Cardiac fibroblast (primary cell): Measurements from ENCODE around the gene SESTD1.
"Not testable (repeated sequence)": the region's sequence is repeated elsewhere in the genome, so short reads cannot be mapped to it uniquely, and the experiment has no call there.

Experiments
- DNase-seq, 2 donors: peaks; one replicate each; pipeline versions ENCODE4 v3.0.0 to v3.0.0-alpha.2; 2010; ENCODE audit warnings: low read depth in 2 of 2
- H3K4me3 ChIP-seq, 2 donors: replicated peaks in 1 of 2; 1 replicate in 1 of 2; 2 replicates in 1 of 2; pipeline ENCODE4 v1.5.1; 2011; ENCODE audit warnings: low read depth in 2 of 2, low read length in 2 of 2, mild to moderate bottlenecking in 2 of 2, moderate library complexity in 1 of 2
- CTCF ChIP-seq: IDR thresholded peaks from one replicate; pipeline ENCODE4 v1.5.1; 2011; ENCODE audit warnings: low read depth, mild to moderate bottlenecking, low read length, inconsistent platforms

Gene SESTD1

GRCh38 chr2:179070895-179071294, 193.7 kb downstream of the SESTD1 start:
- no peak overlapping the region for H3K4me3 ChIP-seq
- DNase-seq = no peak
- TF ChIP-seq CTCF = no peak

- H3K4me3 ChIP-seq = no peak overlapping the region
- no peak for DNase-seq
- no peak for TF ChIP-seq CTCF
These were observed 194.9 kb downstream of the SESTD1 start for GRCh38 chr2:179069685-179070084.

GRCh38 chr2:179068991-179069643, 195.5 kb downstream of the SESTD1 start:
- no peak for DNase-seq
- no peak overlapping the region for H3K4me3 ChIP-seq
- no peak for TF ChIP-seq CTCF

- DNase-seq = no peak
- no peak for TF ChIP-seq CTCF
- no peak overlapping the region for H3K4me3 ChIP-seq
These were observed 205.5 kb downstream of the SESTD1 start for GRCh38 chr2:179059026-179059700.

GRCh38 chr2:179057737-179058136, 206.9 kb downstream of the SESTD1 start:
- DNase-seq = no peak
- TF ChIP-seq CTCF = no peak
- H3K4me3 ChIP-seq = no peak overlapping the region

GRCh38 chr2:179053568-179053967, 211.1 kb downstream of the SESTD1 start:
- DNase-seq = not testable (repeated sequence)

More at GRCh38 chr2:179053568-179053967, 211.1 kb downstream of the SESTD1 start:
- H3K4me3 ChIP-seq = not testable (repeated sequence)
